Right forelimb (tissue), 1 donor: Measurements from ENCODE around the gene LAMA4.

Source experiments
- DNase-seq: peaks from one replicate; pipeline ENCODE4 v3.0.0-alpha.2; 2018

LAMA4 gene, protein sequence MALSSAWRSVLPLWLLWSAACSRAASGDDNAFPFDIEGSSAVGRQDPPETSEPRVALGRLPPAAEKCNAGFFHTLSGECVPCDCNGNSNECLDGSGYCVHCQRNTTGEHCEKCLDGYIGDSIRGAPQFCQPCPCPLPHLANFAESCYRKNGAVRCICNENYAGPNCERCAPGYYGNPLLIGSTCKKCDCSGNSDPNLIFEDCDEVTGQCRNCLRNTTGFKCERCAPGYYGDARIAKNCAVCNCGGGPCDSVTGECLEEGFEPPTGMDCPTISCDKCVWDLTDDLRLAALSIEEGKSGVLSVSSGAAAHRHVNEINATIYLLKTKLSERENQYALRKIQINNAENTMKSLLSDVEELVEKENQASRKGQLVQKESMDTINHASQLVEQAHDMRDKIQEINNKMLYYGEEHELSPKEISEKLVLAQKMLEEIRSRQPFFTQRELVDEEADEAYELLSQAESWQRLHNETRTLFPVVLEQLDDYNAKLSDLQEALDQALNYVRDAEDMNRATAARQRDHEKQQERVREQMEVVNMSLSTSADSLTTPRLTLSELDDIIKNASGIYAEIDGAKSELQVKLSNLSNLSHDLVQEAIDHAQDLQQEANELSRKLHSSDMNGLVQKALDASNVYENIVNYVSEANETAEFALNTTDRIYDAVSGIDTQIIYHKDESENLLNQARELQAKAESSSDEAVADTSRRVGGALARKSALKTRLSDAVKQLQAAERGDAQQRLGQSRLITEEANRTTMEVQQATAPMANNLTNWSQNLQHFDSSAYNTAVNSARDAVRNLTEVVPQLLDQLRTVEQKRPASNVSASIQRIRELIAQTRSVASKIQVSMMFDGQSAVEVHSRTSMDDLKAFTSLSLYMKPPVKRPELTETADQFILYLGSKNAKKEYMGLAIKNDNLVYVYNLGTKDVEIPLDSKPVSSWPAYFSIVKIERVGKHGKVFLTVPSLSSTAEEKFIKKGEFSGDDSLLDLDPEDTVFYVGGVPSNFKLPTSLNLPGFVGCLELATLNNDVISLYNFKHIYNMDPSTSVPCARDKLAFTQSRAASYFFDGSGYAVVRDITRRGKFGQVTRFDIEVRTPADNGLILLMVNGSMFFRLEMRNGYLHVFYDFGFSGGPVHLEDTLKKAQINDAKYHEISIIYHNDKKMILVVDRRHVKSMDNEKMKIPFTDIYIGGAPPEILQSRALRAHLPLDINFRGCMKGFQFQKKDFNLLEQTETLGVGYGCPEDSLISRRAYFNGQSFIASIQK (N-terminal part only)

DNA sequence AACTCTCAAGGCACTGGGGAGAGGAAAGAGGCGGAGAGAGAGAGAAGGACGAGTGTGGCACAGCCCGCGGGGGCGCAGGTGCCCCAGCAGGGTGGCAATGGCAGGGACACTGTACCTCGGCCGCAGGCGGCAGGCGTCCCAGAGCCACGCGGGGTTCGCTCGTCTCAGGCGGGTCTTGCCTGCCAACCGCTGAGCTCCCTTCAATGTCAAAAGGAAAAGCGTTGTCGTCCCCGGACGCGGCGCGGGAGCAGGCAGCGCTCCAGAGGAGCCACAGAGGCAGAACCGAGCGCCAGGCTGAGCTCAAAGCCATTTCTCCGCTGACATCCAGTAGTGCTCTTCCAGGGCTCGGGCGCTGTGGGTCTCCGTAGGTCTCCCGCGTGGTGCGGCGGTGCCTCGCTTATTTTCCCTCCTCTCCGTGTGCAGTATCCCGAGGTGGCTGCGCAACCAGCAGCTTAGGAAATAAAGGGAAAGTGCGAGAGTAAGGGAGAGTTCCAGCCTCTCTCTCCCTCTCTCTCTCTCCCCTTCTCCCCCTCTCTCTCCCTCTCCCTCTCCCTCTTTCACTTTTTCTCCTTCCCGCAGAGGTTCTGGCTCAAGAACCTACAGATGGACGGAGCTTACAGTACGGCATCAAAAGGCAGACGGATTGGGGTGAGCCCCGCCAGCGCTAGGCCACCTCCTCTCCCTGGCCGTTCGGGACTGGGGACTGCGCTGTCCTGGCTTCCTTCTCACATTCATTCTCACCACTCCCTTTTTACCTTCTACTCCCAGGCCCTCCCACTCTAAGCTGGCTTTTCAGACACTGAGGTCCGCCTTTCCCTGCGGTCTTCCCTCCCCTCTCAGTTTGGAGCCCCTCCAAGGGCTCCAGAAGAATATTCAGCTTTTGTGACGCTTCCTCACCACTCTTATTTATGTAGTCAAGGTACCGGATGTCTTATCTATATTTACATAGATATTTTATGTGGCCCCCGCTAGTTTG, at the start of gene LAMA4:
Gene LAMA4 (minus strand): TSS at position 727 of the 976 bp plus-strand sequence. CDS start 417 bp downstream, at position 310.
- peak; percentile 87 for DNase-seq

DNA sequence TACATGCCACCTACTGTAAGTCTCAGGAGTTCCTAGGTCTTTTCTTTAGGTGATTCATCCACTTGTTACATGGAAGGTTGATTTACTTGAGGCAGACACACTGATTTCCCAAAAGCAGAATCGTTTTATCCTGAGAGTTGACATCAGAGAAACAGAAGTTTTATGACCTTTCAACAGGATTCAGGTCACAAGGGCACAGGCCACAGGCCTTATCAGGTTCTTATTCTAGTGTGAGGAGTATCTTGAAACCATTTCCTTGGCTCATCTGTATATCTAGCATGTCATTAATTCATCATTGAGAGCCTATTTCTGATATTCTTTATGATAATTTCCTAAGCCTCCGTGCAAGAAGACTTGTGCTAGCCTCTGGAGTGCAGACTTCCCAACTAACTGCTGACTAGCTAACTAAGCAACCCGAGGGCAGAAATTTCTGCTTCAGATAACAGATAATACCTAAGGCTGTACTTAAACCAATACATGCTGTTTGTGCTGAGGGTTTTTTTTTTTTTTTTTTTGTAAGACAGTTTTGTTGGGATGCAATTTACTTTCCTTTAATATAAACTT, 47.9 kb upstream of the LAMA4 start:
- no peak for DNase-seq

DNA sequence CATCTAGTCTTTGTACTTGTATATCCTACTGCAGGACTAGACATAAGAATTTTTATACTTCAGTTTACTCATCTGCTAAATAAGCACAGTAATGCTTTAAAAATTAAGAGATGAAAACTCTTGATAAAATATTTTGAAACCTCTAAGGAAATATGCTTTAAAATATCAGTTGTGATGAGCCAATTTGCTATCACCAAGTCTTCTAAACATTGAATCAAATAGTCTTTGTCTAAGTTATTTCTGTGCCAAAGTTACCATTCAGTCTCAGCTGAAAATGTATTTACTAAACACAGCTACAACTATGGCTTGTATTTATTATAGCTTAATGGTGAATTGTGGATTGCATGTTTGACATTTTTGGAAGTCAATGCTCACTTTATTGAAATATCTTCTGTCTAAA, 46.5 kb upstream of the LAMA4 start:
- no peak for DNase-seq

DNA sequence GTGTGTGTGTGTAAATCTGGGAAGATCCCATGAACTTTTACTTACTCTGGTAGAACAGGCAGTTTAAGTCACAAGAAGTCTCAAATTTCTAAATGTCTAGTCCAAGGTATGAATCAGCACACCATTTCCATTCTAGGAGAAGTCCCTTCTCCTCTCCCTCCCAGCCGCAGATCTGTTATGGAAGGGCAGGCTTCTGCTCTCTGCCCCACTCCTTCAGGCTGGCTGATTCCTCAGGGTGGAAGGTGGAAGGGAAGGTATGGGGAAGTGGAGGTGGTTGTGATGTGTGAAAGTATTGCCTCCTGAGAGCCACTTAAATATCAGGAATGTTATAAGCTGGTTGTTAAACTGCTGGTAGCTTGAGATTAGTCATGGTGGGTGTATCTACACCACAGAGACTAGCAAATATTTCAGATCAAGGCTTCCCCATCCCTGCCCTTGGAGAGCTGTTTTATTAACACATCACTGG, 44.5 kb upstream of the LAMA4 start:
- DNase-seq = no peak

DNA sequence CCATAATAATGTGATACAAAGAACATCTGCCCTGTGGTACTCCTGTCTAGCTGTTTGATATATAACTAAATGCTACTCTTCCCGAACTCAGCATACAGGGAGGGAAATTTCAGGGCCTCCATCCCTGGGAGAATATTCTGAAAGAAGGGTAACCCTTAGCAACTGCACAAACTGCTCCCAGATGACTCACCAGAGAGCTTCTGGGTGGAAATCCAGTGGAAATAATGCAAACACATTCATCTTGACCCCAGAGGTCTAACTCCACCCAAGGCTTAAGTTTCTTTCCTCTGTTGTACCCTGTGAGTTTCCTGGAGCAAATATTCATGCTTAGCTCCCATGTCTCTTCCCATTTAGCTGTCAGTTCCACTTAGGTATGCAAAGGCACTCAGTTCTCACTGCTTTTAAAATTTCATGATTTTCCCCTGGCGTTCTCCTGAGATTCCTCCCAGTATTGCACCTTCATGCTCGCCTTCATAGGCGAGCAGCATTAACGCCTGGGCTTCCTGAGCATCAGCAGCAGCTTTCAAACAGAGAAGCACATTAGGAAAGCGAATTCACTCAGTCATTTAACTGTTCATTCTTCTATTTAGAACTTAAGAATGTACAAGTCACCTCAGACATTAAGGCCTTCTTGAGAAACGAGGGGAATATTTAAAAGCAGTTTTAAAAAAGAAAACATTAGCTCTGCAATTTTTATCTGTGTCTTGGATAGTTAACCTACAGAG, 43.8 kb upstream of the LAMA4 start:
- DNase-seq = no peak

DNA sequence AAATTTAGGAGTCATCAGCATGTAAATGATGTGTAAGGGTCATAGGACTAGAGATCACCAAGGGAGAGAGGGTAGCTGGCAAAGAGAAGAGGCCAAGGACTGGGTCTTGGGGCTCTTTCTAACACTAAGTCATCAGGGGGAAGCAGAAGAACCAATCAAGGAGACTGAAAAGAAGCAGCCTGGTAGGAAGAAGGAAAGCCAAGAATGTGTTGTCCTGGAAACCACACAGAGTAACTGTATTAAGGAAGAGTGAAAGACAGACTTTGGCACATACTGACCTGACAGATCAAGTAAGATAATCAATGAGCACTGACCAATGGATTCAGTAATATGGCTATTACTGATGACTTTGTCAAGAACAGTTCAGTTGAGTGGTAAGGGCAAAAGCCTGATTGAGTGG, 42.3 kb upstream of the LAMA4 start:
- DNase-seq = no peak

DNA sequence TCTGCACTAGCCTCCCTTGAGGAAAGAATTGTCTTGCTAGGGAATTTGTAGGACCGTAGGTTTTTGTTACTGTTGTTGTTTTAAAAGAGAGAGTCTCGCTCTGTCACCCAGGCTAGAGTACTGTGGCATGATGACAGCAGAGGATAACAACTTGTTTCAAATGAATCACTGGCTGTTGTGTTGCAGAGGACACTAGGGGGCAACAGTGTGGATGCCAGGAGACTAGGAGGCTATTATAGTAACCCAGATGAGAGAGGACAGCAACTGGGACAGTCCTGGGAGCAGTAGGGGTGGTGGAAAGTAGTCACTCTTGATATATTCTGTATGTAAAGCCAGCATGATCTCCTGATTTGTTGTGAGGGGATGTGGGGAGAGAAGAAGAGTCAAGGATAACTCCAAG, 41.8 kb upstream of the LAMA4 start:
- DNase-seq = no peak

DNA sequence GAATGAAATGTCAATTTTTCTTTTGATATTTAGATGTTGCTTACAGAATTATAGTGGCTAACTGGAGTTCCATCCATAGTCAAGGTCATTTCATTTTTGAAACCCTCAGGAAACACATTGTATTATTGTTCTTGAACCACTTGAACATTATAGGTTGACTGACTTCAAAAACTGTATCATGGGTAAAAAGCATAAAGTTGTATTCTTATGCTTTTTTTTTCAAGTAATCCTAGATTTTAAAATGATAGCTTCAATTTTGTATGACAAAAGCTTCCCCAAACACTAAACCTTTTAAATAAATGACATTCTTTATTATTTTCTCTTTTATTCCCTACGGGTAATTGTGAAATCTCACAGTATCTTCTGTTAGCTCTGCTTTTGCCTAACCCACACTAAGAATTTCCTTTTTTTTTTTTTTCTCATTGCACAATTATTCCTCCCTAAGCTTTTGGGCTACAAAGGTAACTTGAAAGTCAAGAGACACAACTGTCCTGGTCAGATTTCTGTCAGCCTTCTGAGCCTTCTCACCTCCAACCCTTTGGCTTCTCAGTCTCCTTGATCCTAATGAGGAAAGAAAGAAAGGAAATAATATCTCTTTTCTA, 36.9 kb upstream of the LAMA4 start:
- no peak for DNase-seq

DNA sequence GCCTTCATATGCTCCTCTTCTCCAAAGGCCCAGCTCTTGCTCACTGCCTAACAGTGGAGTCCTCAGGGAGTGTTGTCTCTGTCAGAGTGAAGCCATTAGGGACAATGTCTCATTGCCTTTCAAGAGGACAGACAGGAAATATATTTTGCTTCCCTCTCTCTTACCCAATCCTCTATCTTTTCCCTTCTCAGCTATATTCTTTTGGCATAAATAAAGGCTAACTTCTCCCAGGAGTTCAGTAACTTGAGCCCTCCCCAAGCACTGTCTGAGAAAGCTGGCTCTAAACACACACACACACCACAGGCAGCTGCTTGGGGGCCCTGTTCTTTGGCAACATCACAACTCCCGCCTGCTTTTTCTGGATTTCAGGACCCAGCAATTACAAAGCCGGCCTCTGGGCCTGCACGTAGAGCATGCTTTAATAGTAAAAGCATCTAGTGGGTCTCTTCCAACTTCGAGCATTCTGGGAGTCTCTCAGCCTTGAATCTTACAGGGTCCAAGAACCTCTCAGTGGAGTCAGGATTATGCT, 34.7 kb upstream of the LAMA4 start:
- peak; percentile 91 for DNase-seq

DNA sequence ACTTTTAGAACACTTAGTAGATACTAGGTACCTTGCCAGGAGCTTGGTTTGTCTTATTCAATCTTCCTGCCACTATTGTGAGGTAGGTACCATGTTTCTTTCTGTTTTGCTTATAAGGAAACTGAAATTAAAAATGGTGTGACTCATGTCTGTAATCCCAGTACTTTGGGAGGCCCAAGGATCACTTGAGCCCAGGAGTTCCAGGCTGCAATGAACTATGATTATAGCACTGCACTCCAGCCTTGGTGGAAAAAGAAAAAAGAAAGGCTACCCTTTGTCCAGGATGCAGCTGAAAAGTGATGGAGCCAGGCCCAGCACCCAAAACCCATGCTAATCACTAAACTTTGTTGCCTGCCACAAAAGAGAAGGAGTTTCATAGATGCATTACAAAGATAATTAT, 34.1 kb upstream of the LAMA4 start:
- no peak for DNase-seq

DNA sequence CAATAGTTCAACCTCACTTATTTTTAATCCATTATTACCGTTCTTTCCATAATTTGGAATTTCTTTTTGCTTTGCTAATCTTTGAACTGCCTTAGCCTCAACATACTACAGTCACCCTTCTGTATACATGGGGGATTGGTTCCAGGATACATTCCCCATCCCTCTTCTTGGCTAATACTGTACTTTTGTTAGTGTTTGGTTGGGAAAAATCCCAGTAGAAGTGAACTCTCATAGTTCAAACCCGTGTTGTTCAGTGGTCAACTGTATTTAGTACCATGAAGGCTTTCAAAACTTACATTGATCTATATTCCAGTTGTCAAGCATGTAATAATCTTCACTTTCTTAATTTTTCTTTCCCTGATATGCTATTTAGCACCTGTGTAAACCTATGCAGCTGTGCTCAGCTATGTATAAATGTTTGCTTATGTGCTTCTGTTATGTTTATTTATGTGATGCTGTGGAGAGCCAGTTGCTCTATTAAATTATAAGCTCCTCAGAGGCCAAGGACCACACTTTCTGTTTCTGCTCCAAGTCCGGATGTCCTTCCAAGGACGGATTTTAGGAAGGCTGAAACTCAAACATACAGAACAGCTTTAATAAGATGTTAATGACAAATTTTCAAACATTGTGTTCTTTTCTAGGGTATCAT, 33.3 kb upstream of the LAMA4 start:
- no peak for DNase-seq

DNA sequence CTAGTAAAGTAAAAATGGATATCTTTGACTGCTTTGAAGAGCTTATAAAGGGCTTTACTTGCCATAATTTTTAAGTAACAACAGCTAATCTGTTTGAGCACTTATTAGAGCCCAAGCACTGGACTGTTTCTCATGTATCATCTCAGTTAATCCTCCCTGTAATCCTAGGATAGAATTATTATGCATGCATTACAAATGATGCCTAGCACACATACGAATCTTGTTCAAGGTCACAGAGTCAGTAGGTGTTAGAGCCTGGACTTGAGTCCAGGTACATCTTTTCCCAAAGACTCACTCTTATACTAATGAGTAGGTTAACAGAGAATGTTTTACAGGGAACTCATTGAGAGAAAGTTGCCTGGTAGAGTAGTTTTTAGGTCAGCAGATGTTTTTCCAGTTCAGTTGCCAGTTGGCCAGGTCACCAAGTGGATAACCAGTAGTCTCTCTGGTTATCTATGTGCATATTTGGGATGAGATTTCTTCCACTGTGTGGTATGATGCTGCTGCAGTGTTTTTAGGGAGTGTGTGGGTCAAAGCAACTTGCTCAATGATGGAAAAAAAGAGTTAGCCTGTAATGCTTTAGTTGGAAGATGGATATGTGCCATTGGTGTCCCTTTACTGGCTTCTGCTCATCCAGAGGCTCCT, 32.3 kb upstream of the LAMA4 start:
- no peak for DNase-seq

DNA sequence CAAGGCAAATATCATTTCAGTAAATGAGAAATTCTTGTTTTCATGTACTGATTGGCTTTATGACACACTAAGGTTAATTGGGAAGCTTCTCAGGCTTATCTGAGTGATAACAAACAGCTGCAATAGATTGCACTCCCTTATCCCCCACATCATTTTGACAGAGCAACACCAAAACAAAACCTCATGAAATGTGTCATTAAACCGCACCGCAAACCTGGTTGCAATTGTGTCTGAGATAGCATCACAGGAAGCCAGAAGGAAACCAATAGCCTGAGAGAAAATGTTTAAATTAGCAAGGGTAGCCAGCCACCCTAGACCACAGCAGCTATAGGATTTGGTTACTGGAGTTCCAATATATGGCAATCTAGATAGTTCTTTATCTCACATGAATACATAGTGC, 31.6 kb upstream of the LAMA4 start:
- DNase-seq = no peak

DNA sequence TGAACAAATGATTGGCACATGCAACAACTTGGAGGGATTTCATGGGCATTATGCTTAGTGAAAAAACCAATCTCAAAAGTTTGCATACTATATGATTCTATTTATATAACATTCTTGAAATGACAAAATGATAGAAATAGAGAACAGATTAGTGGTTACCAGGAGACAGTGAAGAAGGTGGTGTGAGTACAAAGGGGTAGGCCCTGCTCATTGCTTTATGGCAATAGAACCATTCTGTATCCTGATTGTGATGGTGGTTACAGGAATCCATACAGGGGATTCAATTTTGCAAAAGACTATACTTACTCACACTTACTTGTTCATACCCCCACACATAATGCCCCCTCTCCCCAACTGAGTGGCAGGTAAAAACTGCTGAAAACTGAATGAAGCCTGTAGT, 30.2 kb upstream of the LAMA4 start:
- DNase-seq = no peak

DNA sequence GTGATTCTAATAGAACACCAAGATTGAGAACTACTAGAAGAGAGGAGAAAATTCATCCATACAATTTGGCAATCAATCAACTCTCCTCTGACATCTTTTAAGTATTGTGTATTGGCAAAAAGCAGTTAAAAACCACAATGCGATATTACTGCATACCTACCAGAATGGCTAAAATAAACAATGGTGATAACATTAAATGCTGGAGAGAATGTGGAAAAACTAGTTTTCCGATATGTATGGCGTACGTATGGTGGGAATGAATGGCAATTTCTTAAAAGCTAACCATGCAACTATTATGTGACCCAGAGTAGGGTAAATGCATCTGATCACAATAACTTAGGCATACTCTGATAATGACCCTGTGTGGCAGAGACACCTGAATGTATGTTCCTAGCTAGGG, 29.3 kb upstream of the LAMA4 start:
- no peak for DNase-seq

DNA sequence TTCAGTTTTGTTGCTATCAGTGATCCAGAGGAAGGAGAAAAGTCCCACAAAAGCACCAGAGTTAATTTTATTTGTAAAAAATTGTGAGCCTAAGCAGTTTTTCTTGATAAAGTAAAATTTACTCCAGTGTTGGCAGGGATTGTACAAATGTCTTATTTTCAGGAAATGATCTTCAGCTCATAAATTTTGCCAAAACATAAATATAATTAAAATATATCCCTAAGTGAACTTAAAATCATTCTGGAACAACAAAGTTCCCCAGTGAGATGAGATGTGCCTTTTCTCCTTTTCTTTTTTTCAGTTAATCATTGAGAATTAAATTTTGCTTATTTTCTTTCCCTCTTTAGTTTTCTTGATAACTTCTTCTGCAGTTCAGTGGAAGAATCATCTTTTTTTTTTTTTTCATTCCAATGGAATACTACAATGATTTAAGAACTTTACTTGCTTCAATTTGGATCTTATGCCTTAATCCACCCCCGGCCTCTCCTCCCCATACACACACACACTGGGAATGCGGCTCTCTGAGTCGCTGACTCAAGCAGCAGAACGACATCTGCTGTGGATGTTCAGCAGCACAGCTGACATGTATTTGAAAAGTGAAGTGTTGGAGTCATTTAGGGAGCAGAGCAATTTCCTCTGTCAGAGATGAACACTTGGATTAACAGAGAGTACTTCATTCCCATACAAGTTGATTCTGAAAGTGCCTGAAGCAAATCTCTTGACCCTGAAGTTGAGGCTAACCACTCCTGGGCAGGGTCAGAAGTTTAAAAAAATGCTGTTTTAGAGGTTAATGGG, 27.7 kb upstream of the LAMA4 start:
- DNase-seq = peak; percentile 74

DNA sequence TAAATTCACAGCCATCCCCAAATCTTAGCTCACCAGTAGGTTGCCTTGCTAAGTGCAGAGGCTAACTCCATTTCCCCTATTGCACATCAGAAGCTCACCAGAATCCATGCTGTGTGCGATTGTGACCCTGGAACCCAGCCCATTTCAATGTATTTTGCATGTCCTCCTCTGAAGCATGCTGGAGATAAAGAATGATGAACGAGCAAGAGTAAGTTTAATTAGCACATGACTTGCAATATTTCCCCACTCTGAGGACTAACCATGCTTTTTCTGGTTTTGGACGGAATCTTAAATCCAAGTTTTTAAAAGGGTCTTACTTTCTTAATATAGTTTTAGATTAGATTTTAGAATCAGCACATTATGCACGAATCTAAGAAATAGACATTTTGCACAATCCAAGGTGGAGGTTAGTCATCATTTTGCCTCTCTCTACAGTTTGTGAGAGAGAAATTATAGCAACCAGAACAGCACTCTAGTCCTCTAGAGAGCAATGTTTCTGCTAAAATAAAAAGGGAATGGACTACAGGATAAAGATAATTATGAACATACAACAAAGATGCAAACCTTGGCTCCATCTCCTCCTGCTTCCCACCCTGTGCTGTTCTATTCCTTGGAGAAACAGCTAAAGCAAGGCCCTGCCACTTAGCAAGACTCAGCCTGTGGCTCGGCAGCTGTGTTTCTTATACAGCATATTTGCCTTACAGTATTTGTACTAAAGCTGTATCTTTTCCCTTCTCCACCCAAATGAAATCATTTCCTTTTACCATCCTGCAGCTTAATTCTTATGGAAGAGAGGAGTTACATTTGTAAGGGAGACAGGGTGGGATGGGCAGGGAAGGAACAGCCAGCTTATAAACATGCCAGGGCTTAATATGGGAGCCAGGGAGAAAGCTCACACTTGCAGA, 24.9 kb upstream of the LAMA4 start:
- DNase-seq = no peak
